DOHH2 (cell line): ENCODE results near the gene FGGY.
"Not testable (repeated sequence)": the region's sequence is repeated elsewhere in the genome, so short reads cannot be mapped to it uniquely, and the experiment has no call there.

Experiments
- H3F3A ChIP-seq: fragments of 200-600 bp; sonication (generic), shearing (Covaris generic); 2 replicates; pipeline ENCODE4 v1.6.0; 2016; ENCODE audit warnings: antibody characterized with exemption, mild to moderate bottlenecking; ENCODE audit not compliant: control insufficient read depth, insufficient read depth
- H3K27ac ChIP-seq: fragments of 200-600 bp; sonication (generic); 2 replicates; pipeline ENCODE4 v1.5.1; 2014; ENCODE audit warnings: low read depth, mild to moderate bottlenecking, low read length, moderate library complexity
- H3K27me3 ChIP-seq: fragments of 200-600 bp; sonication (generic); 2 replicates; pipeline ENCODE4 v1.6.1; 2014; ENCODE audit warnings: mild to moderate bottlenecking, low read length, mixed read lengths; ENCODE audit not compliant: control insufficient read depth
- H3K36me3 ChIP-seq: fragments of 200-600 bp; sonication (generic); 2 replicates; pipeline ENCODE4 v1.6.1; 2014; ENCODE audit warnings: mild to moderate bottlenecking, low read length, moderate library complexity, mixed read lengths; ENCODE audit not compliant: control insufficient read depth
- H3K4me1 ChIP-seq: fragments of 200-600 bp; sonication (generic); 2 replicates; pipeline ENCODE4 v1.6.1; 2014; ENCODE audit warnings: mild to moderate bottlenecking, low read length, mixed read lengths; ENCODE audit not compliant: control insufficient read depth
- H3K4me2 ChIP-seq: fragments of 200-600 bp; sonication (generic); 2 replicates; pipeline ENCODE4 v1.6.0; 2014; ENCODE audit warnings: mild to moderate bottlenecking, low read length, moderate library complexity
- H3K4me3 ChIP-seq: fragments of 200-600 bp; sonication (generic); 2 replicates; pipeline ENCODE4 v1.5.1; 2014; ENCODE audit warnings: mild to moderate bottlenecking, low read length, mixed read lengths
- H3K79me2 ChIP-seq: fragments of 200-600 bp; sonication (generic); 2 replicates; pipeline ENCODE4 v1.6.1; 2014; ENCODE audit warnings: mild to moderate bottlenecking, low read length, mixed read lengths; ENCODE audit not compliant: control insufficient read depth
- H3K9me2 ChIP-seq: fragments of 200-600 bp; sonication (generic); replicated peaks from 2 replicates; pipeline ENCODE4 v1.6.1; 2014; ENCODE audit warnings: mild to moderate bottlenecking, low read length, mixed read lengths; ENCODE audit not compliant: control insufficient read depth
- H3K9me3 ChIP-seq: fragments of 200-600 bp; sonication (generic); 2 replicates; pipeline ENCODE4 v1.6.1; 2014; ENCODE audit warnings: antibody characterized with exemption, low read length, mixed read lengths; ENCODE audit not compliant: control insufficient read depth, insufficient read depth
- H4K20me1 ChIP-seq: fragments of 200-600 bp; sonication (generic); 2 replicates; pipeline ENCODE4 v1.6.0; 2014; ENCODE audit warnings: low read depth, mild to moderate bottlenecking, antibody characterized with exemption, low read length, moderate library complexity; ENCODE audit not compliant: control insufficient read depth, insufficient read depth
- EZH2phosphoT487 ChIP-seq: fragments of 200-600 bp; sonication (generic); IDR thresholded peaks from 2 replicates; pipeline ENCODE4 v1.6.1; 2017; ENCODE audit warnings: borderline replicate concordance, mild to moderate bottlenecking, antibody characterized with exemption, low read length, moderate library complexity, mixed read lengths
- TF ChIP-seq, protein P1 (sequence below): fragments of 200-600 bp; sonication (generic); IDR thresholded peaks from one replicate; pipeline ENCODE4 v1.5.1; 2014; ENCODE audit warnings: antibody characterized with exemption, mild to moderate bottlenecking, low read depth, low read length; ENCODE audit not compliant: poor library complexity, severe bottlenecking

Gene FGGY

GRCh38 chr1:59556398-59556797 is 259.5 kb downstream of the FGGY start:
- Histone ChIP-seq H3F3A (no peaks in the 10 kb centered on the region), H3K79me2 (no peaks in the 10 kb centered on the region), H3K4me1 (peaks cover 5% of the 10 kb centered on the region; the same call in 1 of the 2 replicates), H3K4me2 (no peak overlapping the region), H3K9me2 (no peaks in the 10 kb centered on the region), H3K4me3 (no peak overlapping the region), H3K27ac (no peak overlapping the region), H3K9me3 (no peaks in the 10 kb centered on the region), H4K20me1 (no peaks in the 10 kb centered on the region), H3K36me3 (no peaks in the 10 kb centered on the region), H3K27me3 (no peaks in the 10 kb centered on the region)
- no peak for TF ChIP-seq EZH2phosphoT487
- TF ChIP-seq, protein P1, sequence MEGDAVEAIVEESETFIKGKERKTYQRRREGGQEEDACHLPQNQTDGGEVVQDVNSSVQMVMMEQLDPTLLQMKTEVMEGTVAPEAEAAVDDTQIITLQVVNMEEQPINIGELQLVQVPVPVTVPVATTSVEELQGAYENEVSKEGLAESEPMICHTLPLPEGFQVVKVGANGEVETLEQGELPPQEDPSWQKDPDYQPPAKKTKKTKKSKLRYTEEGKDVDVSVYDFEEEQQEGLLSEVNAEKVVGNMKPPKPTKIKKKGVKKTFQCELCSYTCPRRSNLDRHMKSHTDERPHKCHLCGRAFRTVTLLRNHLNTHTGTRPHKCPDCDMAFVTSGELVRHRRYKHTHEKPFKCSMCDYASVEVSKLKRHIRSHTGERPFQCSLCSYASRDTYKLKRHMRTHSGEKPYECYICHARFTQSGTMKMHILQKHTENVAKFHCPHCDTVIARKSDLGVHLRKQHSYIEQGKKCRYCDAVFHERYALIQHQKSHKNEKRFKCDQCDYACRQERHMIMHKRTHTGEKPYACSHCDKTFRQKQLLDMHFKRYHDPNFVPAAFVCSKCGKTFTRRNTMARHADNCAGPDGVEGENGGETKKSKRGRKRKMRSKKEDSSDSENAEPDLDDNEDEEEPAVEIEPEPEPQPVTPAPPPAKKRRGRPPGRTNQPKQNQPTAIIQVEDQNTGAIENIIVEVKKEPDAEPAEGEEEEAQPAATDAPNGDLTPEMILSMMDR, result no peak

DNA sequence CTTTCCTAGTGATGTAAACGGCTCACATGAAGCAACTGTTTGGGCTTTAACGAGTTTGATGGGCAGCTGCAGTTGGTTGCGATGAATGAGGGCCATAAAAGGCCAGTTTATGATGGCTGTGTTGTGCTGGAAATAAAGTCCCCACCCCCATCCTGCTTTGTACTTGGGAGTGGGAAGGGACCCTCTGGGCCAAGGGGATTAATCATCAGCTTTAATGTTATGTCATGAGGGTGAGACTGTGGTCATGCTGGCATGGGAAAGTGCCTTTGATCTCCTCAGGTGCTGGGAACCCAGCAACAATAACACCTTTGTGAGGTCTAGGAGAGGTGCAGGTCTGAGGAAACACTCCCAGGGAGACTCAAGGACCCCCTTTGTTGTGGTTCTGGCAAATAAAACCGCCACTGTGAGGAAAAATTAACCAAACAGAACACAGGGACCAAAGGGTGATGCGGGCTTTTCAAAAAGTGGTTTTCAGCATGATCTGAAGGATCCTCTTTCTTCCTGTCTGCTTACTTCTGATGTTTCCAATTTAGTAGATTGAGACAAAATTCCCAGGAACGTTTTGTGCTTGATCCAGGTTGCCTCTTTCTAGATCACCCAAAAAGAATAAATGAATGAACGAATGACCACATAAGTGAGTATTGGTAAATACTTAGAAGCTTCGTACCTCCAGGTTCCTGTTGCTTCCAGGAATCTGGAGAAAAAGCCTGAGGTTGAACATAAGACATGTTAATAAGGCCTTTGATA is 260.1 kb downstream of the FGGY start:
- H3K27me3 ChIP-seq, result no peaks in the 10 kb centered on the region
- H3K36me3 ChIP-seq, result no peaks in the 10 kb centered on the region
- no peaks in the 10 kb centered on the region for H3K9me3 ChIP-seq
- no peaks in the 10 kb centered on the region for H4K20me1 ChIP-seq
- H3K9me2 ChIP-seq, result no peaks in the 10 kb centered on the region
- no peak overlapping the region for H3K27ac ChIP-seq
- no peak for TF ChIP-seq EZH2phosphoT487
- TF ChIP-seq, protein P1, result no peak
- peaks cover 5% of the 10 kb centered on the region; the same call in 1 of the 2 replicates for H3K4me1 ChIP-seq
- H3K79me2 ChIP-seq, result no peaks in the 10 kb centered on the region
- H3K4me2 ChIP-seq, result no peak overlapping the region
- no peak overlapping the region for H3K4me3 ChIP-seq
- H3F3A ChIP-seq, result no peaks in the 10 kb centered on the region

- no peak for TF ChIP-seq EZH2phosphoT487
- TF ChIP-seq, protein P1, result no peak
- H3K9me3 ChIP-seq, result no peaks in the 10 kb centered on the region
- H3K4me1 ChIP-seq, result peaks cover 5% of the 10 kb centered on the region; the same call in 1 of the 2 replicates
- H3K79me2 ChIP-seq, result no peaks in the 10 kb centered on the region
- no peaks in the 10 kb centered on the region for H3F3A ChIP-seq
- H3K9me2 ChIP-seq, result no peaks in the 10 kb centered on the region
- H3K4me2 ChIP-seq, result no peak overlapping the region
- no peaks in the 10 kb centered on the region for H3K36me3 ChIP-seq
- H3K27me3 ChIP-seq, result no peaks in the 10 kb centered on the region
- no peak overlapping the region for H3K27ac ChIP-seq
- no peaks in the 10 kb centered on the region for H4K20me1 ChIP-seq
- H3K4me3 ChIP-seq, result no peak overlapping the region
These were observed 260.6 kb downstream of the FGGY start for GRCh38 chr1:59557549-59557885.

GRCh38 chr1:59558580-59558979 is 261.7 kb downstream of the FGGY start:
- H3K9me3 ChIP-seq, H3K27me3 ChIP-seq, H4K20me1 ChIP-seq, H3K27ac ChIP-seq, H3K4me2 ChIP-seq, H3K79me2 ChIP-seq, H3K36me3 ChIP-seq, H3K4me1 ChIP-seq, H3K4me3 ChIP-seq, H3F3A ChIP-seq, H3K9me2 ChIP-seq: not testable (repeated sequence)
